GM10248 (cell line): ENCODE data around the gene DERL3.

Experiments used
- CTCF ChIA-PET: fragments of 300-600 bp; sonication (Branson Sonifier 250); formaldehyde crosslinking; extraction: SDS; loops from one replicate; lab custom pipeline; 2021; ENCODE audit warnings: antibody characterized with exemption; lab: Yijun Ruan, JAX
- POLR2A ChIA-PET: fragments of 350-650 bp; sonication (Branson Sonifier 250); formaldehyde crosslinking; extraction: SDS; loops from one replicate; lab custom pipeline; 2020; ENCODE audit warnings: antibody characterized with exemption; lab: Yijun Ruan, JAX
- DNase-seq: peaks from one replicate; pipeline ENCODE4 v3.0.0; 2012; ENCODE audit errors: extremely low spot score
- TF ChIP-seq, protein P1 (sequence below): IDR thresholded peaks from 2 replicates; pipeline ENCODE4 v1.5.1; 2012; ENCODE audit warnings: mild to moderate bottlenecking, low read depth; ENCODE audit errors: extremely low read depth, missing control alignments, control extremely low read depth

DERL3 gene

DNA sequence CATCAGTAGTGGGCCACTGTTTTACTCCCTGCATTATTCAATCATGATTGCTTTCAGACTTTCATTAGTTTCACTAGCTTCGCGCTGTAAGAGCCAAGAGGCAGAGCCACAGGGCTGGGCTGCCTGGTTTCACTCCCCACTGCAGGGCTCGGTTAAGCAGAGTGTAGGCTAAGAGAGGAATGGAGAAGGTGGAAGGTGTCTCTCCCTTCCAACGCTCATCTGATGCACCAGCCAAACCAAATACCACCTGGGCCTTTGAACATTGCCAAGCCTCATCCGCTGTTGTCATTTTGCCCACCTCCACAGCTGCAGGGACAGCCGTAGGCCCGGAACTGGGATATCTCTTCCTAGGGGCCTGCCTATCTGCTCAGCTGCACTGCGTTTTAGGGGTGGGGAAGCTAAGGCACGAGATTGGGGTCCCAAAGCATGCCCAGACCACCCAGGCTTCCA is 52.5 kb downstream of the DERL3 start:
- TF ChIP-seq, protein P1, sequence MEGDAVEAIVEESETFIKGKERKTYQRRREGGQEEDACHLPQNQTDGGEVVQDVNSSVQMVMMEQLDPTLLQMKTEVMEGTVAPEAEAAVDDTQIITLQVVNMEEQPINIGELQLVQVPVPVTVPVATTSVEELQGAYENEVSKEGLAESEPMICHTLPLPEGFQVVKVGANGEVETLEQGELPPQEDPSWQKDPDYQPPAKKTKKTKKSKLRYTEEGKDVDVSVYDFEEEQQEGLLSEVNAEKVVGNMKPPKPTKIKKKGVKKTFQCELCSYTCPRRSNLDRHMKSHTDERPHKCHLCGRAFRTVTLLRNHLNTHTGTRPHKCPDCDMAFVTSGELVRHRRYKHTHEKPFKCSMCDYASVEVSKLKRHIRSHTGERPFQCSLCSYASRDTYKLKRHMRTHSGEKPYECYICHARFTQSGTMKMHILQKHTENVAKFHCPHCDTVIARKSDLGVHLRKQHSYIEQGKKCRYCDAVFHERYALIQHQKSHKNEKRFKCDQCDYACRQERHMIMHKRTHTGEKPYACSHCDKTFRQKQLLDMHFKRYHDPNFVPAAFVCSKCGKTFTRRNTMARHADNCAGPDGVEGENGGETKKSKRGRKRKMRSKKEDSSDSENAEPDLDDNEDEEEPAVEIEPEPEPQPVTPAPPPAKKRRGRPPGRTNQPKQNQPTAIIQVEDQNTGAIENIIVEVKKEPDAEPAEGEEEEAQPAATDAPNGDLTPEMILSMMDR, result no peak
- CTCF ChIA-PET, result interaction anchor here (1.3 to 3.5 kb wide), 3 partner anchors 9 to 63 kb away, joined by 3 to 16 read pairs (median 7); no protein-coding TSS in a partner anchor
- POLR2A ChIA-PET, result interaction anchor here (0.5 to 1.3 kb wide), 2 partner anchors 60 to 1613 kb away, joined by 3 to 4 read pairs; no protein-coding TSS in a partner anchor

More for the DNA sequence above, 52.5 kb downstream of the DERL3 start:
- DNase-seq, result no peak
